HepG2 (cell line): ENCODE measurements around the gene LMTK2. TPM values are rescaled to one million over a fixed set of nuclear protein-coding genes. Genes with fewer than 3 reads are reported as not detected.
A peak's percentile ranks its signal among the peaks of the same experiment; 100 is the strongest.

ENCODE experiments used
- ATF7-NPFF ChIP-seq: sonication (generic); formaldehyde crosslinking; IDR thresholded peaks from 2 replicates; pipeline ENCODE4 v1.8.1; 2023; ENCODE audit warnings: mild to moderate bottlenecking, low read depth, missing genetic modification reagents, moderate library complexity
- HES4 ChIP-seq: sonication (generic); formaldehyde crosslinking; IDR thresholded peaks from 2 replicates; pipeline ENCODE4 v1.9.0; 2021; ENCODE audit warnings: mild to moderate bottlenecking, missing genetic modification reagents, borderline replicate concordance
- KLF9 ChIP-seq: IDR thresholded peaks from 2 replicates; pipeline ENCODE4 v1.6.1; 2016; ENCODE audit warnings: low read depth
- NAIF1 ChIP-seq: sonication (generic); formaldehyde crosslinking; IDR thresholded peaks from 2 replicates; pipeline ENCODE4 v1.5.0; 2020; ENCODE audit warnings: mild to moderate bottlenecking, missing genetic modification reagents, borderline replicate concordance
- ONECUT2 ChIP-seq: sonication (generic); formaldehyde crosslinking; IDR thresholded peaks from 2 replicates; pipeline ENCODE4 v1.4.0; 2020; ENCODE audit warnings: missing genetic modification reagents
- SIN3A ChIP-seq: IDR thresholded peaks from 2 replicates; pipeline ENCODE4 v1.6.1; 2011; ENCODE audit warnings: low read depth, mild to moderate bottlenecking, control low read depth, low read length, borderline replicate concordance
- SMARCE1 ChIP-seq: fragments of 450-650 bp; IDR thresholded peaks from 2 replicates; pipeline ENCODE4 v1.6.1; 2017; ENCODE audit warnings: borderline replicate concordance
- TCF12 ChIP-seq, 2 experiments: fragments of 450-650 bp in 1 of 2; sonication (generic) in 1 of 2; formaldehyde crosslinking in 1 of 2; IDR thresholded peaks; 2 replicates each; pipeline versions ENCODE4 v1.6.1 to v1.8.0; 2017 to 2022; ENCODE audit warnings: antibody characterized with exemption in 1 of 2, mild to moderate bottlenecking in 1 of 2, missing genetic modification reagents in 1 of 2, moderate library complexity in 1 of 2
- ZNF136 ChIP-seq: sonication (generic); formaldehyde crosslinking; IDR thresholded peaks from 2 replicates; pipeline ENCODE4 v1.8.1; 2022; ENCODE audit warnings: low read depth, mild to moderate bottlenecking, moderate library complexity, missing genetic modification reagents
- ZNF33B ChIP-seq: sonication (generic); formaldehyde crosslinking; IDR thresholded peaks from 2 replicates; pipeline ENCODE4 v1.5.1; 2020; ENCODE audit warnings: mild to moderate bottlenecking, missing genetic modification reagents
- ZNF850 ChIP-seq: sonication (generic); formaldehyde crosslinking; conservative IDR thresholded peaks from 2 replicates; pipeline ENCODE4 v1.9.0; 2021; ENCODE audit warnings: mild to moderate bottlenecking, missing genetic modification reagents
- polyA plus RNA-seq, 8 experiments: library from polyadenylated mRNA; depleted of rRNA in 3 of 8; stranded (reverse) in 7 of 8; unstranded in 1 of 8; fragments of >200 nt; fragmentation: Illumina TruSeq in 4 of 8; extraction: Trizol in 4 of 8; gene quantifications; 2 replicates each; pipeline versions ENCODE4 v1.2.1 to v1.2.3, GENCODE V29; 2011 to 2016; ENCODE audit warnings: low read depth in 4 of 8, missing spikeins in 1 of 8, mixed read lengths in 1 of 8; ENCODE audit not compliant: insufficient read depth in 1 of 8
- total RNA-seq, 5 experiments: library from RNA; depleted of rRNA; stranded (reverse); fragments of >200 nt; fragmentation: Illumina TruSeq; extraction: Trizol; gene quantifications; 2 replicates each; pipeline ENCODE4 v1.2.3, GENCODE V29; 2016; ENCODE audit warnings: low read depth in 1 of 5
- TF ChIP-seq, protein P1 (sequence below): IDR thresholded peaks from 2 replicates; pipeline ENCODE4 v1.6.1; 2018; ENCODE audit warnings: missing genetic modification reagents, mild to moderate bottlenecking, missing compliant biosample characterization
- TF ChIP-seq, protein P2 (sequence below): sonication (generic); formaldehyde crosslinking; IDR thresholded peaks from 2 replicates; pipeline ENCODE4 v1.5.0; 2020; ENCODE audit warnings: mild to moderate bottlenecking, missing genetic modification reagents
- TF ChIP-seq, protein P3 (sequence below): sonication (generic); formaldehyde crosslinking; IDR thresholded peaks from 2 replicates; pipeline ENCODE4 v1.5.0; 2020; ENCODE audit warnings: missing genetic modification reagents
- TF ChIP-seq, protein P4 (sequence below): sonication (generic); formaldehyde crosslinking; IDR thresholded peaks from 2 replicates; pipeline ENCODE4 v1.4.0; 2020; ENCODE audit warnings: missing genetic modification reagents, borderline replicate concordance
- TF ChIP-seq, protein P5 (sequence below): sonication (generic); formaldehyde crosslinking; IDR thresholded peaks from 2 replicates; pipeline ENCODE4 v1.8.0; 2022; ENCODE audit warnings: mild to moderate bottlenecking, missing genetic modification reagents, borderline replicate concordance
- TF ChIP-seq, protein P6 (sequence below): sonication (generic); formaldehyde crosslinking; IDR thresholded peaks from 2 replicates; pipeline ENCODE4 v1.5.1; 2020; ENCODE audit warnings: mild to moderate bottlenecking, missing genetic modification reagents, moderate library complexity

Gene LMTK2
- total and polyA plus RNA-seq, 2 of the 13 experiments (the other 11 are each of a cell fraction or from before 2014, with no cell fraction given) = 9.5 to 11.7 TPM

DNA sequence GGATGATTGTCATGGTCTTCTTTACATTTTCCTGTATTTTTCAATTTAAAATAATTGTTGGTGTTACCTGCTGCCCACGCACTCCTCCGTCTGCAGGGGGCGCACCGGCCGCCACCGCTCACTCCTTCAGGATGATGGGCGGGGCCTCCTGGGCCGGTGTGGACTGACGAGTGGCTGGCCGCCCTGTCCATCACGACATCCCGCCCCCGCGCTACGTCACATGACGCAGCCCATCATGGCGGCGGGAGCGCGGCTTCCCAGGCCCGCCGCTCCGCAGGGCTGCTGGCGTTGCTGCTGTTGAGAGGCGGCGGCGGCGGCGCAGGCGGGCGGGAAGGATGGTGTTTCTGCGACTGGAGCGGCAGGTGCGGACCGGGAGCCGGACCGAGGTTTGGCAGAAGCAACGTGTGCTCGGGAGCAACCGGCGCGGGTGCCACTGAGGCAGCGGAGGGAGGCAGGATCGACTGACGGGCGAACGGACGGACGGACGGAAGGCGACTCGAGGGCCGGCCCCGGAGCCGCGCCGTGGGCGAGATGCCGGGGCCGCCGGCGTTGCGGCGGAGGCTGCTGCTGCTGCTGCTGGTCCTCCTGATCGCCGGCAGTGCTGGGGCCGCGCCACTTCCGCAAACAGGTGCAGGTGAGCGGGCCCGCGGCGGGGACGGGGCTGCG lies at the start of gene LMTK2 (continued):
- TF ChIP-seq, protein P1, sequence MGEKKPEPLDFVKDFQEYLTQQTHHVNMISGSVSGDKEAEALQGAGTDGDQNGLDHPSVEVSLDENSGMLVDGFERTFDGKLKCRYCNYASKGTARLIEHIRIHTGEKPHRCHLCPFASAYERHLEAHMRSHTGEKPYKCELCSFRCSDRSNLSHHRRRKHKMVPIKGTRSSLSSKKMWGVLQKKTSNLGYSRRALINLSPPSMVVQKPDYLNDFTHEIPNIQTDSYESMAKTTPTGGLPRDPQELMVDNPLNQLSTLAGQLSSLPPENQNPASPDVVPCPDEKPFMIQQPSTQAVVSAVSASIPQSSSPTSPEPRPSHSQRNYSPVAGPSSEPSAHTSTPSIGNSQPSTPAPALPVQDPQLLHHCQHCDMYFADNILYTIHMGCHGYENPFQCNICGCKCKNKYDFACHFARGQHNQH (CRISPR knock-in tag) = peak; percentile 40; the same call in 1 of the 2 replicates
- TF ChIP-seq, protein P2, sequence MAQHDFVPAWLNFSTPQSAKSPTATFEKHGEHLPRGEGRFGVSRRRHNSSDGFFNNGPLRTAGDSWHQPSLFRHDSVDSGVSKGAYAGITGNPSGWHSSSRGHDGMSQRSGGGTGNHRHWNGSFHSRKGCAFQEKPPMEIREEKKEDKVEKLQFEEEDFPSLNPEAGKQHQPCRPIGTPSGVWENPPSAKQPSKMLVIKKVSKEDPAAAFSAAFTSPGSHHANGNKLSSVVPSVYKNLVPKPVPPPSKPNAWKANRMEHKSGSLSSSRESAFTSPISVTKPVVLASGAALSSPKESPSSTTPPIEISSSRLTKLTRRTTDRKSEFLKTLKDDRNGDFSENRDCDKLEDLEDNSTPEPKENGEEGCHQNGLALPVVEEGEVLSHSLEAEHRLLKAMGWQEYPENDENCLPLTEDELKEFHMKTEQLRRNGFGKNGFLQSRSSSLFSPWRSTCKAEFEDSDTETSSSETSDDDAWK (CRISPR knock-in tag) = no peak
- TF ChIP-seq ONECUT2 (CRISPR knock-in tag) = no peak
- TF ChIP-seq SIN3A = 0 out of 2 replicates have a peak, but pooled peaks have one; percentile 41
- TF ChIP-seq, protein P3, sequence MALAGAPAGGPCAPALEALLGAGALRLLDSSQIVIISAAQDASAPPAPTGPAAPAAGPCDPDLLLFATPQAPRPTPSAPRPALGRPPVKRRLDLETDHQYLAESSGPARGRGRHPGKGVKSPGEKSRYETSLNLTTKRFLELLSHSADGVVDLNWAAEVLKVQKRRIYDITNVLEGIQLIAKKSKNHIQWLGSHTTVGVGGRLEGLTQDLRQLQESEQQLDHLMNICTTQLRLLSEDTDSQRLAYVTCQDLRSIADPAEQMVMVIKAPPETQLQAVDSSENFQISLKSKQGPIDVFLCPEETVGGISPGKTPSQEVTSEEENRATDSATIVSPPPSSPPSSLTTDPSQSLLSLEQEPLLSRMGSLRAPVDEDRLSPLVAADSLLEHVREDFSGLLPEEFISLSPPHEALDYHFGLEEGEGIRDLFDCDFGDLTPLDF = no peak
- TF ChIP-seq TCF12 (IDR thresholded peaks at IDR 0.05) = no peak
- TF ChIP-seq TCF12 (CRISPR knock-in tag; IDR thresholded peaks at IDR 0.05) = no peak
- TF ChIP-seq, protein P4, sequence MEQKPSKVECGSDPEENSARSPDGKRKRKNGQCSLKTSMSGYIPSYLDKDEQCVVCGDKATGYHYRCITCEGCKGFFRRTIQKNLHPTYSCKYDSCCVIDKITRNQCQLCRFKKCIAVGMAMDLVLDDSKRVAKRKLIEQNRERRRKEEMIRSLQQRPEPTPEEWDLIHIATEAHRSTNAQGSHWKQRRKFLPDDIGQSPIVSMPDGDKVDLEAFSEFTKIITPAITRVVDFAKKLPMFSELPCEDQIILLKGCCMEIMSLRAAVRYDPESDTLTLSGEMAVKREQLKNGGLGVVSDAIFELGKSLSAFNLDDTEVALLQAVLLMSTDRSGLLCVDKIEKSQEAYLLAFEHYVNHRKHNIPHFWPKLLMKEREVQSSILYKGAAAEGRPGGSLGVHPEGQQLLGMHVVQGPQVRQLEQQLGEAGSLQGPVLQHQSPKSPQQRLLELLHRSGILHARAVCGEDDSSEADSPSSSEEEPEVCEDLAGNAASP (CRISPR knock-in tag) = no peak
- TF ChIP-seq ZNF33B = 0 out of 2 replicates have a peak, but pooled peaks have one; percentile 53
- TF ChIP-seq, protein P5, sequence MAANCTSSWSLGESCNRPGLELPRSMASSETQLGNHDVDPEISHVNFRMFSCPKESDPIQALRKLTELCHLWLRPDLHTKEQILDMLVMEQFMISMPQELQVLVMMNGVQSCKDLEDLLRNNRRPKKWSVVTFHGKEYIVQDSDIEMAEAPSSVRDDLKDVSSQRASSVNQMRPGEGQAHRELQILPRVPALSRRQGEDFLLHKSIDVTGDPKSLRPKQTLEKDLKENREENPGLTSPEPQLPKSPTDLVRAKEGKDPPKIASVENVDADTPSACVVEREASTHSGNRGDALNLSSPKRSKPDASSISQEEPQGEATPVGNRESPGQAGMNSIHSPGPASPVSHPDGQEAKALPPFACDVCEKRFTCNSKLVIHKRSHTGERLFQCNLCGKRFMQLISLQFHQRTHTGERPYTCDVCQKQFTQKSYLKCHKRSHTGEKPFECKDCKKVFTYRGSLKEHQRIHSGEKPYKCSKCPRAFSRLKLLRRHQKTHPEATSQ (CRISPR knock-in tag) = no peak
- TF ChIP-seq ATF7-NPFF (CRISPR knock-in tag) = peak; percentile 85; the same call in 1 of the 2 replicates
- no peak for TF ChIP-seq ZNF850 (CRISPR knock-in tag)
- no peak for TF ChIP-seq NAIF1 (CRISPR knock-in tag)
- TF ChIP-seq, protein P6, sequence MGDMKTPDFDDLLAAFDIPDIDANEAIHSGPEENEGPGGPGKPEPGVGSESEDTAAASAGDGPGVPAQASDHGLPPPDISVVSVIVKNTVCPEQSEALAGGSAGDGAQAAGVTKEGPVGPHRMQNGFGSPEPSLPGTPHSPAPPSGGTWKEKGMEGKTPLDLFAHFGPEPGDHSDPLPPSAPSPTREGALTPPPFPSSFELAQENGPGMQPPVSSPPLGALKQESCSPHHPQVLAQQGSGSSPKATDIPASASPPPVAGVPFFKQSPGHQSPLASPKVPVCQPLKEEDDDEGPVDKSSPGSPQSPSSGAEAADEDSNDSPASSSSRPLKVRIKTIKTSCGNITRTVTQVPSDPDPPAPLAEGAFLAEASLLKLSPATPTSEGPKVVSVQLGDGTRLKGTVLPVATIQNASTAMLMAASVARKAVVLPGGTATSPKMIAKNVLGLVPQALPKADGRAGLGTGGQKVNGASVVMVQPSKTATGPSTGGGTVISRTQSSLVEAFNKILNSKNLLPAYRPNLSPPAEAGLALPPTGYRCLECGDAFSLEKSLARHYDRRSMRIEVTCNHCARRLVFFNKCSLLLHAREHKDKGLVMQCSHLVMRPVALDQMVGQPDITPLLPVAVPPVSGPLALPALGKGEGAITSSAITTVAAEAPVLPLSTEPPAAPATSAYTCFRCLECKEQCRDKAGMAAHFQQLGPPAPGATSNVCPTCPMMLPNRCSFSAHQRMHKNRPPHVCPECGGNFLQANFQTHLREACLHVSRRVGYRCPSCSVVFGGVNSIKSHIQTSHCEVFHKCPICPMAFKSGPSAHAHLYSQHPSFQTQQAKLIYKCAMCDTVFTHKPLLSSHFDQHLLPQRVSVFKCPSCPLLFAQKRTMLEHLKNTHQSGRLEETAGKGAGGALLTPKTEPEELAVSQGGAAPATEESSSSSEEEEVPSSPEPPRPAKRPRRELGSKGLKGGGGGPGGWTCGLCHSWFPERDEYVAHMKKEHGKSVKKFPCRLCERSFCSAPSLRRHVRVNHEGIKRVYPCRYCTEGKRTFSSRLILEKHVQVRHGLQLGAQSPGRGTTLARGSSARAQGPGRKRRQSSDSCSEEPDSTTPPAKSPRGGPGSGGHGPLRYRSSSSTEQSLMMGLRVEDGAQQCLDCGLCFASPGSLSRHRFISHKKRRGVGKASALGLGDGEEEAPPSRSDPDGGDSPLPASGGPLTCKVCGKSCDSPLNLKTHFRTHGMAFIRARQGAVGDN (CRISPR knock-in tag) = peak; percentile 80
- no peak for TF ChIP-seq KLF9
- no peak for TF ChIP-seq SMARCE1
- TF ChIP-seq HES4 (CRISPR knock-in tag) = peak; percentile 51; the same call in 1 of the 2 replicates
- no peak for TF ChIP-seq ZNF136 (CRISPR knock-in tag)
